T follicular helper cell (primary cell): ENCODE data around the gene PDE11A.
"Not testable (repeated sequence)": the region's sequence is repeated elsewhere in the genome, so short reads cannot be mapped to it uniquely, and the experiment has no call there.

ENCODE experiments used
- DNase-seq: peaks from one replicate; pipeline ENCODE4 v3.0.0-alpha.2; 2020; ENCODE audit warnings: low read depth

Gene PDE11A

DNA sequence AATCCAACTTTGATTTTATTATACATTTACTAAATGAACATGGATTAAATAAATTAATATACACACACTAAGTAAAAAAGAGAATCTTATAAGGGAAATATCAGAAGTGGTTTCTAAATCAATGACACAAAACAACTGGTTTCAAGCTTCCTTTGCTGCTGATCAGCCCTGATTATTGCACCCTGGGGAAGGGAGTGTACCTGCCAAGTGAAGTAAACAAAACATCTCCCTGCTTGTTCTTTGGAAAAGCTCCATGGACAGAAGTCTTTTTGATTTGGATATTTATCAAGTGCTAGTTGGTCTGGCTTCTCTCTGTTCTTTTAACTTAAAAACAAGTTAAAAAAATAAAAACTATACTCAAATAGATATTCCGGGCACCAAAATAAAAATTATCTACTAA, 190.1 kb downstream of the PDE11A start:
- no peak for DNase-seq

DNA sequence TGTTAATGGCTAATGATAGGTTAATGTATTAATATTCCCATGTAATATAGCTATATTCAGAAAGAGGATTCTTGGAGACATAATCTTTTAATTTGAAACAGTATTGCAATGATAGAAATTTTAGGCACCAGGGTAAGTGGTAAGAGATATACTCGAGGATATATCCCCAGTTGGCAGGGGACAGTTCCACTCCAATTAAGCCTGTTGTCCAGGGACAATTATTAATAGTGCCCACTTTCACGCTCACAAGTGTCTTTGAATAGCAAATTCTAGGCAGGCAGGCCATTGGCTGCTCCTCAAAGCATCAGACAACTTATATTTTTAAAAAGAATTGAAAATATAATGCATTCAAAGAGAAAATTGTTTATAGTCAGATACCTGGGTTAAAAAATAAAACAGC, 190.7 kb downstream of the PDE11A start:
- no peak for DNase-seq

DNA sequence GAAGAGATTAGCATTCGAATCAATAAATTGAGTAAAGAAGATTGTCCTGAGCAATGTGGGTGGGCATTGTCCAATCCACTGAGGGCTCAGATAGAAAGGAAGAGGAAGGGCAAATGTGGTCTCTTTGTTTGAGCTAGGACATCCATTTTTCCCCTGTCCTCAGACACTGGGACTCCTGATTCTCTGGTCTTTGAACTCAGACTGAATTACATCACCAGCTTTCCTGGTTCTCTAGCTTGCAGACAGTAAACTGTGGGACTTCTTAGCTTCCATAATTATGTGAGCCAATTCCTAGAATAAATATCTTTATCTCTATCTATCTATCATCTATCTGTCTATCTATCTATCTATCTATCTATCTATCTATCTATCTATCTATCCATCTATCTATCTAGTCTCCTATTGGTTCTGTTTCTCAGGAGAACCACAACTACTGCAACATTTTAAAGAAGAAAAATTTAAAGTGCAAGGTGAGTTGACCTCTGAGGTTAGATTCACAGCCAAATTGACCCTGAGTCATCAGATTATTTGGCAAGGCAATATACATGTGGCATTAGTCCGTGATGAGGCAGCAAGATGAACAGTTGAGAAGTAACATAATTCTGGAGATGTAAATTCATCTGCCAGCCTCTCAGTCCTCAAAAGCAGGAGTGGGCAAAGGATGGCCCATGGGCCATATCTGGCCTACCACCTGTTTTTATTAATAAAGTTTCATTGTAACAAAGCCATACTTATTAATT, 191.4 kb downstream of the PDE11A start:
- no peak for DNase-seq

DNA sequence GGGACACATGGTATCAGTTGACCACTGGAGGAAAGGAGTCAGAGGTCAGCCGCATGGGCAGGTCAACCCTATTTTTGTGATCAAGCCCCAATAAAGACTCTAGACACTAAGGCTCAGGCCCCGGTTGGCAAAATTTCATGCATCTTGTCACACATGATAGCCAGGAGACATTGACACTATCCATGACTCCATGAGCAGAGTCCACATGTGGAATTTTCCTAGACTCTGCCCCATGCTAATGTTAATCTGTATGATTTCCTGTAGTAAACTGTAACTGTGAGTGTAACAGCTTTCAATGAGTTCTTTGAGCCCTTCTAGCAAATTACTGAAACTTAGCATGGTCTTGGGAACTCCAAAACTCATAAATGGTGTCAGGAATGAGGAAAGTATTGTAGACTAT, 192.3 kb downstream of the PDE11A start:
- DNase-seq: no peak

DNA sequence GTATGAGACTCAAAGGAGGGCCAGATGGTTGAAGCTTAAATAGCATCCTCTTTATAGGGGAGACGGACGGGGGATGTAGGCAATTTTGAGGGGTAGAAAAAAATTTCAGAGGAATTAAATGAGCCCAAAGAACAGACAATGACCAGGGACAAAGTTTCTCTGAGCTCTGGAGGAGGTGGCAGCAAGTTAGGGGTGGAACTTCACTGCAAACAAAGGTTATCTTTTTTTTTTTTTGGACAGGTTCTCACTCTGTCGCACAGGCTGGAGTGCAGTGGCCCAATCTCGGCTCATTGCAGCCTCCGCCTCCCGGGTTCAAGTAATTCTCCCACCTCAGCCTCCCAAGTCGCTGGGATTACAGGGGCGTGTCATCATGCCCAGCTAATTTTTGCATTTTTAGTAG, 195.6 kb downstream of the PDE11A start:
- no peak for DNase-seq

DNA sequence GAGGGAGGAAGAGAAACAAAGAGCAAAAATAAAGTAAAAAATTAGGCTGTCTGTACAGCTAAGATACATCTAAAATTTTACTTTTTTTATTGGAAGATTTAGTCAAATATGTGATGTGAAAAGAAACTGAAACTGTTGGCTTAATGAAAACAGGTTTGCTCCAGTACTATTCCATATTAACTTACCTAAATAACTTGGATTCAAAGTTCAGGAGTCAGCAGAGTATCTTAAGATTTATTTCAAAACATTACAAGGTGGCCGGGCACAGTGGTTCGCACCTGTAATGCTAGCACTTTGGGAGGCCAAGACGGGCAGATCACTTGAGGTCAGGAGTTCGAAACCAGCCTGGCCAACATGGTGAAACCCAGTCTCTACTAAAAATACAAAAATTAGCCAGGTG, 197.9 kb downstream of the PDE11A start:
- DNase-seq: no peak

DNA sequence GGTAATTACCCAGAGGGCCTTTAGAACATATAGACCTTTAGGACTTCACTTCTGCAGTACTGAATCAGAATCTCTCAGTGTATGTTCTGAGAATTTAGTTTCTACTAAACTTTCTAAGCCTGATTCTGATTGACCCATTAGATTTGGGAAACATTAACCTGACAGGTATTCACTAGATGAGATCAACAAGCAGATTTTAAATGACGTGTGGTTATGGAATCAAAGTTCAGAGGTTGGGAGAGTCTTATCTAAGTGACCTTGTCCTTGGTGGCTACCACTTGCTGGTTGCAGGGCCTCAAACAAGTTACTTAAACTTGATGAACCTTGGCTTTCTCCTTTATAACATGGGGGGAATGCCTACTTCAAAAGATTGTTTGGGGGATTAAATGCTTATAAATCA, 198.7 kb downstream of the PDE11A start:
- no peak for DNase-seq

DNA sequence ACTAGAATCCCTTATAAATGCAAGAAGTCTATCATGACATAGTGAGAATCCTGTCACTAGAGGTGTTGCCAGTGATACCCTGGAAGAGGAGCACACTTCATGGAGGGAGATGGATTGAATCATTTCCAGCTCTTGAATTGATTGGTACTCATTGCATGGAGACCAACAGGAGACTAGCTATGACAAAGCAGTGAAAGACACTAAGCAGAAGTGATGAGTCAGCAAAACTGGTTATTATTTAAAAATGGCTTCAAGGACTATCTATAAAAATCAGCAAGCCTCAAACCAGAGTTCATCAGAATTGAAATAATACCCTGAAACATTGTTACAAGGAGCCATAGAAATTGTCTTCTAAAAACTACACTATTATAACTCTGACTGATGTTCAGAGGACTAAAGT, 200.3 kb downstream of the PDE11A start:
- DNase-seq: no peak

DNA sequence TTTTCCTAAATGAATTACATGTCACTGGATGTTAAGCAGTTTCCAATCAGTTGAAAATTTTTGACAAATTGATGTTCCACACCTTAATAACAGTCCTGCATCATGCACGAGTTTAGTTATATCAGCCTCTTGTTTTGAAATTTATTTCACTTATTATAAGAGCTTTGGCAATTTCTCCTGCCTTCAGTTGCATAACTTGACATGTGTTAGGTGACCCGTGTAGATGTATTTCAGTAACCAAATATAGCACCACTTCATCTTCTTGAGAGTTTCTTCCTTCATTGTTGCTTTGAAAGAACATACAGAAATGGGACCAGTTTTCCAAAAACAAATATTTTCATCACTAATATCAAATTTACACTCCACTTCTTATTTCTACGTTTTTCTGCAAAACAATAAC, 202.7 kb downstream of the PDE11A start:
- no peak for DNase-seq

DNA sequence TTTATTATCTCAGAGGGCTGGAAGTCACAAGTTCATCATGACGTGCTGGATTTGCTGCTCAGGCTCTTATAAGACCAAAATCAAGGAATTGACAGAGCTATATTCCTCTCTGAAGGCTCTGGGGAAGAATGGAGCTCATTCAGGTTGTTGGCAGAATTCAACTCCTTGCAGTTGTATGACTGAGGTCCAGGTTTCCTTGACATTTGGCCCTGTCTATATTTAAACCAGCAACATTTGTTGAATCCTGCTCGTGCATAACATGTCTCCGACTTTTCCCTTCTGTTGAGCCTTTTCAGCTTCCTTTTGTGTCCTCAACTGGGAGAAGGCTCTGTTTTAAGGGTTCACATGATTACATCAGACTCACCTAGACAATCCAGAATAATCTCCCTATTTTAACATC, 203.4 kb downstream of the PDE11A start:
- no peak for DNase-seq

DNA sequence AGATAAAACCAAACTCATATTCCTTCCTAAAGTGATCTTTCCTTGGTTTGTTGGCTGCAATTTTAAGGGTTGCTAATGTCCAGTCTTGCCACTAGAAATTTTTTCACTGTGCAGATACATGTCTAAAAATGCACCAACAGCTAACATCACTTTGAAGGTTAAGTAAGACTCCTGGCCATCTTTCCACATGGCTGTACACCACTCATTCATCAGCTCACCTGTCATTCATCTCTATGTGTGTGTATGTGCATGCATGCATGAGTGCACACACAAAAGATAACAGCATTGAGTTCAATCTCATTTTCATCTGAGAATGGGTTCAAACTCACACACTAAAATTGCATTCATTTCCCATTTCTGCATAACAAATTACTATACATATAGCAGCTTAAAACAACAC, 203.8 kb downstream of the PDE11A start:
- no peak for DNase-seq

DNA sequence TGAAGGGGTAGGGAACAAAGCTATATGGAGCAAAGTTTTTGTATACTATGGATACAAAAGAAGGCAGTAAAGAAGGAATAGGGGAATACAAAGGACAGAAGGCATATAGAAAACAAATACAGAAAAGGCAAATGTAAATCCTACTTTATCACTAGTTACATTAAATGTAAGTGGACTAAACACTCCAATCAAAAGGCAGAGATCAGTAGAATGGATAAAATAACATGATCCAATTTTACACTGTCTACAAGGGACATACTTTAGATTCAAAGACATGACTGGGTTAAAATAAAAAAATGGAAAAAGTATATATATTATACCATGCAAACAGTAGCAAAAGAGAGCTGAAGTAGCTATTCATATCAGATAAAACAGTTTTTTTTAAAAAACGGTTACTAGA, 215.0 kb downstream of the PDE11A start:
- no peak for DNase-seq

DNA sequence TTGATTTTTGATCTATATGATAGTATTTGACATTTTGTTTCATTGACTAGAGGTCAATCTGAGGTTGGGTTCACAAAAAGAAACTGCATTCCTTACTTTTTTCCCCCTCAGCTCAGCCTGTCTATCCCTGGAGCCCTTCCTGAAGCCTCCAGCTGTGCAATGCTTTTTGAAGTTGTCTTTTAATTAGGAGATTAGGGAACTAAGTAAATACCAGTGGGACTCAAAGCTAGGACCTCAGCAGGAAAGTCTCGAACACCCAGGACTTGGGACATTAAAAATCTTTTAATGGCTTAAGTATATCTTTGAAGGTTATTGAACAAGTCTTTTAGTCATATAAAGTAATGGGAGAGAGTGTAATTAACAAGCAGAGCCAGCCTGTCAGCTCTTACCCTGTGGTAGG, 220.2 kb downstream of the PDE11A start:
- DNase-seq: no peak

DNA sequence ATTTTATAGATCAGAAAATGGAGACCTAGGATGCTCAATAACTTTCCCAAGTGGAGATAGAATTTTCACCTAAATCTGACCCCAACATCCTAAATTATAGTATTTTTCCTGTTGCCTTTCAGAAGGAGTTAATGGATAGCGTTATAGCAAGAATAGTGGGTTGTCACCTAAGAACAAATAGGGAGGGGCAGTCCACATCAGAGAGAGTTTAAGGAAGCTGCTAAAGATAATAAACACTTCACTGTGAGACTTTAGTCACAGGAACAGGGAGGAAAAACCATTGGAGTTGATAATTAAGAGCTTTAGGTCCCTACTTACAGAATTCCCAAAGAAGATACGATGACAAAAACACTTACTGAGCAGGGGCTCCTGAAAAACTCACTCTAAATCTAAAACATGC, 229.4 kb downstream of the PDE11A start:
- no peak for DNase-seq

DNA sequence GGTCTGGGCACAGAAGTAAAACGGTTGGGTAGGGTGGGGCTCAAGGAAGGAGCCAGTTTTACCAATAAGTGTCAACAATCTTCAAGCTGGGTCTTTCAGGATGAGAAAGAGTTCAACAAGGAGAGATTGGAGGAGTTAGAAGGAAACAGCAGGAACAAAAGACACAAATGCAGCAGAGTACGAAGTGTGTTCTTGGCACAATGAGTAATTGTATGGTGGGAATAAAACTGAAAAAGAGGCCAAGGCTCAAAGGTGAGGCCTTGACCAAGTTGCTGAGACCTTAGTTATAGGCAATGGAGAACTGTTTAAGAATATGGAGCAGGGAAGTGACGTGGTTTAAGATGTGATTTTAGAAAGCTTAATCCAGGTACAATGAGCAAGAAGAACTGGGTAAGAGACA, 230.3 kb downstream of the PDE11A start:
- DNase-seq: no peak

DNA sequence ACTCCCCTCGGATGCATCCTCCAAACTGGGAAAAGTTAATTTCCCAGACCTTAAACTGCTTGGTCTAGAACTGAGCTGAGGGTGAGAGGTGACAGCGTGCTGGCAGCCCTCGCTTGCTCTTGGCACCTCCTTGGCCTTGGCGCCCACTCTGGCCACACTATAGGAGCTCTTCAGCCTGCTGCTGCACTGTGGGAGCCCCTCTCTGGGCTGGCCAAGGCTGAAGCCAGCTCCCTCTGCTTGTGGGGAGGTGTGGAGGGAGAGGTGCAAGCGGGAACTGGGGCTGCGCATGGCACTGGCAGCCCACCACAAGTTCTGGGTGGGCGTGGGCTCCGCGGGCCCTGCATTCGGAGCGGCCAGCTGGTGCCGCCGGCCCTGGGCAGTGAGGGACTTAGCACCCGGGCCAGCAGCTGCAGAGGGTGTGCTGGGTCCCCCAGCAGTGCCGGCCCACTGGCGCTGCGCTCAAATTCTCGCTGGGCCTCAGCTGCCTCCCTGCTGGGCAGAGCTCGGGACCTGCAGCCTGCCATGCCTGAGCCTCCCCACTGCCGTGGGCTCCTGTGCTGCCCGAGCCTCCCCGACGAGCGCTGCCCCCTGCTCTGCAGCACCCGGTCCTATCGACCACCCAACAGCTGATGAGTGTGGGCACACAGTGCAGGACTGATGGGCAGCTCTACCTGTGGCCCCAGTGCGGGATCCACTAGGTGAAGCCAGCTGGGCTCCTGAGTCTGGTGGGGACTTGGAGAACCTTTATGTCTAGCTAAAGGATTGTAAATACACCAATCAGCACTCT, 237.0 kb downstream of the PDE11A start:
- not testable (repeated sequence) for DNase-seq

DNA sequence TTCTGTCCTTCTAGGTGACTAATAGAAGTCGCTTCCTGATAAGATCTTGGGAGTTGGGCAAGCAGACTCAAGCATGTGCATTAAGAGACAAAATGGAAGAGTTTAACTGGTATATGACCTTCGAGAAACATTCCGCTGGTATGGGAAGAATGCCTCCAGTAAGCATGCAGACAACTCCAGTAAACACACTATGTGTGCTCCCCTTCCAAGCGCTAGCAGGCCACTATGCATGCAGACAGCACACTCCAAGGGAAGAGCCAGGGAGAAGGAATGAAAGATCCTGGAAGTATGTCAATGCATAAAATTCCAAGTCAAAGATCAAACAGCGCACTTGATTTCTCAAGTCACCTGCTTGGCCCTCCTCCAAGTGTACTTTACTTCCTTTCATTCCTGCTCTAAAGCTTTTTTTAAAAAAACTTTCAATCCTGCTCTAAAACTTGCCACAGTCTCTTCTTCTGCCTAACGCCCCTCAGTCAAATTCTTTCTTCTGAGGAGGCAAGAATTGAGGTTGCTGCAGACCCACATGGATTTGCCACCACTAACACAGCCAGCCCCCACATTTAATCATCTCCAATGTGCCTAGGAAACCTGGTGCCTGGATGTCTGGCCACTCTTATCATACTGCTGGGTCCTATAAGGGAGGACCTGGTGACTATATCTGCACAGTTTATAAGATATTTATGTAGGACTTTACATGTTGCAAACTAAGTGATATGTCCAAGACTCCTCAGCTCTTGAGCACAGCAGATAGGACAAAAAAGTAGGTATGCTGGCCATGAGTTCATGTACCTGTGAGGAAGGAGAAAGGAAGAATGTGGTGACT, 239.8 kb downstream of the PDE11A start:
- DNase-seq: no peak

DNA sequence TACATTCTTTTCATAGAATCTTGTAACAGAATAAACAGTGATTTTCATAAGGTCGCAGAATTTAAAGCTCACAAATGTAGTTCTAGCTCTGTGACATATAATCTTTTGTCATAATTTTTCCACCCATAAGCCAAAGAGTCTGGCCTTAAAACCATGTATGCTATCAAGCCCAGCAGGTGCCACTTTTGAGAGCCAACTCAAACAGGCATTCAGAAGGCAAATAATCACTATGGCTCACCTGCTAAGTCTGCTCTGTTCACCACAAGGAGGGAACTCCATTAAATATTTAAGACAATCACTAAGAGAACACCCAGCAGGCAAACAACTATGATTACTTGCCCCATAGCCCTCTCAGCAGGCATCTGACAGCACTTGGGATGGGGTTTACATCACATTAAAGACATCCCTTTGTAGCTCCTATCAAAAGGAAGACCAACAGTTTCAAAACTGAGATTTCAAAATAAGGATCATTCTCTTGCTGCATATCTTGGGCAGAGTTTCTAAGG, 241.6 kb downstream of the PDE11A start:
- DNase-seq: no peak

DNA sequence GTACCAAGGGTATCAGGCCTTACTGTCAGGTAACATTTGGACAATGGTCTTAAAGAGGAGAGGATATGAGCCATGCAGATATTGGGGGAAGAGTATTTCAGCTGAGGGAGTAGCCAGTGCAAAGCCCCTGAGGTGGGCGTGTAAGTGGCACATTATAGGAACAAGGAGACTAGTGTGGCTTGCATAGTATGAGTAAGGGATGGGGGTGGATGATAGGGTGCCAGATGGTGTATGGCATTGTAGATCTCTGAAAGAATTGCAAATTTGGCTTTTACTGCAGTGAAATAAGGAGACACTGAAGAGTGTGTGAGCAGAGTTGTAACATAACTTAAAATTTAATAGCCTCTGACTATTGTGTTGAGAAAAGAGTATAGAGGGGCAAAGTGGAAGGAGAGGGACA, 244.0 kb downstream of the PDE11A start:
- no peak for DNase-seq

DNA sequence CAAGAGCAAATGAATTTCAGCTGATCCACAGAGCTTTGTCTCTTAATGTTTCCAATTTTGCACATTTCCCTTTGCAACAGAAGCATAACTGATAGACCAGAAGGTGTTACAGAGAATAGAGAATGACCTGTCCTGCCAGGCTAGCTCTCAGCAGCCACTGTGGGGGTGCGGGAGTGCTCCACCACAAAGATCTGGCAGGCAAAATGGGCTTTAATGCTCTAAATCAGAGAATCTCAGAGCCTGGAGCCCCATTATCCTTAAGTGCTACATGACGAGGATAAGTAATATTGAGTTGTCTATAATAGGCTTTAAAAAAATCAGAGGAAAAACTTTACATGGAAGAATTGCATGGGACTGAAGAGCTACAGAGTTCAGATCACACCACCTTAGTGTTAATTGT, 245.7 kb downstream of the PDE11A start:
- DNase-seq: no peak

DNA sequence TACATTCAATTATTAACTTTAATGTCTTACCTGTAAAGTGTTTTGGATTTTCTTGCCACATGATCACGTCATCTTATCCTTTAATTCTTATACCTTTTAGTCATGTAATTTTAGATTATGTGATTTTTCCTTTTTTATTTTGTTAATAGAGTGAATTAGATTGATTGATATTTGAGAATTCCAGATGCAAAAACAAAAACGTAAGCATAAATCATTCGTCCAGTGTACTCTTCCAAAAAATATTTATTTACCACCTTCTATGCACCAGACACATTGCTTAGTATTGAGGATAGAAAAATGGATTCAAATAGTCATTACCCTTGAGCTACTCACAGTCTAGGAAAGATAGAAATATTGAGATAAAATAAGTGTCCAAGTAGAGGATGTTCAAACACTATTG, 249.6 kb downstream of the PDE11A start:
- no peak for DNase-seq

DNA sequence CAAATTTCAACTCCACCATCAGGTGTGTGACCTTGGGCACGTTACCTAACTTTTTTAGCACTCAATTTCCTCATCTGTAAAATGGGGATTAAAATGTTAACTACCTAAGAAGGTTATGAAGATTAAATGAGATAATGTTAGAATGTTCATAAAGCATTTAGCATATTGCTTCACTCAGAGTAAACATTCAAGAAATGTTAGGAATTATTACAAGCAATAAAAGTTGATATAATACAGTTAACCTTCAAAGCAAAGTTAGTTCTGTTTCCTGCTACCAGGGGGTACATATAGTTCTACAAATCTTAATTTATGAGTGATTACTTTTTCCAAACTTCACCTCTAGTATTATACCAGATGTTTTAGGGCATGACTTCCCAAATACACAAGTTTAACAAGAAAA, 254.2 kb downstream of the PDE11A start:
- no peak for DNase-seq

DNA sequence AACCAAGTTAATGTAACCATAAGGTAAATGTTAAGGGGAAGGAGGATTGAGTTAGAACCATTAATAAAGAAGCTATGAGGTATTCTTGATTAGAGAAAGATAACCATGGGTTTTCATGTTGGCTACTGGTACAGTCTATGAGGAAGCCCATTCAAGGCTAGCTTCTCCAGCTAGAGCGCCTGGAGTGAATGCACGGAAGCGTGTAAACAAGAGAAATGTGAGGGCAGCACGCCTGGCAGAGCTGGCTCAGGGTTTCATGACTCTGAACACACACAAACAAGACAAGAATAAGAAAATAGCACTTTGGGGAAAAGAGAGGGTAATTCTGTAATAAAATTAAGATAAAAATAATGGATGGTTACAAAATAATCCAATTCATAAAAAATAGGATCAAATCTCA, 255.3 kb downstream of the PDE11A start:
- no peak for DNase-seq
